ENCODE data around the gene SPESP1. TPM values are rescaled to one million over a fixed set of nuclear protein-coding genes. Genes with fewer than 3 reads are reported as not detected.

SPESP1 gene
- total and polyA plus RNA-seq, 9 of the 15 experiments (the other 6 are each of a cell fraction or from before 2014, with no cell fraction given), result not detected

- in situ Hi-C loops (cut with MboI), result no loop called here
- BruUV-seq (replicated peaks), result no TSS peak
- TF ChIP-seq CEBPG (CRISPR knock-in tag; IDR thresholded peaks at IDR 0.05) (no peak), CEBPG (tag; conservative IDR thresholded peaks at IDR 0.05 in 1 of 2, IDR thresholded peaks at IDR 0.05 in 1 of 2) (no peak), MED1 (CRISPR knock-in tag; IDR thresholded peaks at IDR 0.05; ENCODE audit: borderline replicate concordance) (no peak), E4F1 (CRISPR knock-in tag; IDR thresholded peaks at IDR 0.05; ENCODE audit: borderline replicate concordance) (no peak), MTA2 (IDR thresholded peaks at IDR 0.05; ENCODE audit: low read depth) (no peak), ZNF408 (CRISPR knock-in tag; IDR thresholded peaks at IDR 0.05; ENCODE audit: low read depth) (no peak), ZFP91 (CRISPR knock-in tag; IDR thresholded peaks at IDR 0.05) (no peak), ZNF764 (CRISPR knock-in tag; IDR thresholded peaks at IDR 0.05; ENCODE audit: low read depth) (no peak), PTBP1 (IDR thresholded peaks at IDR 0.05; ENCODE audit: low read depth, low read length) (no peak), HDAC1 (IDR thresholded peaks at IDR 0.05) (no peak), IFI16 (CRISPR knock-in tag; IDR thresholded peaks at IDR 0.05) (no peak), RB1 (IDR thresholded peaks at IDR 0.05; ENCODE audit: low read depth) (no peak), ESRRA (IDR thresholded peaks at IDR 0.05; ENCODE audit: borderline replicate concordance, low read depth) (no peak), ZBTB12 (CRISPR knock-in tag; IDR thresholded peaks at IDR 0.05) (no peak), E2F6 (IDR thresholded peaks at IDR 0.05; ENCODE audit: borderline replicate concordance in 1 of 2, extremely low read depth in 1 of 2, insufficient read depth in 1 of 2, insufficient read length in 1 of 2, low read depth in 1 of 2, low read length in 1 of 2, poor library complexity in 1 of 2, severe bottlenecking in 1 of 2) (no peak), NFRKB (IDR thresholded peaks at IDR 0.05; ENCODE audit: low read depth) (no peak), JUNB (CRISPR knock-in tag; conservative IDR thresholded peaks at IDR 0.05) (no peak), CGGBP1 (CRISPR knock-in tag; IDR thresholded peaks at IDR 0.05) (no peak)
Observed at GRCh38 chr15:68896178-68896577, 34.1 kb upstream of the SPESP1 start.

More at GRCh38 chr15:68896178-68896577, 34.1 kb upstream of the SPESP1 start:
- FAIRE-seq (no peak), ATAC-seq (no peak), DNase-seq (ENCODE audit: extremely low read depth in 1 of 4, low spot score in 3 of 4) (no peak)
- no peak overlapping the region for H2AFZ ChIP-seq (ENCODE audit: low read depth, low read length)
- H4K20me1 ChIP-seq (replicated peaks; ENCODE audit: control insufficient read depth, insufficient read depth, low read length), result no peaks in the 10 kb centered on the region
- intact Hi-C loops (cut with micrococcal nuclease), result no loop called here
- no peak overlapping the region for H3K9ac ChIP-seq (ENCODE audit: insufficient read depth in 1 of 2, low read depth in 2 of 2, low read length in 2 of 2)
- H3K9me1 ChIP-seq (ENCODE audit: control insufficient read depth, insufficient read depth, low read length), result no peaks in the 10 kb centered on the region
- H3K4me2 ChIP-seq (ENCODE audit: insufficient read depth, low read length), result no peak overlapping the region
- no peak overlapping the region for H3K27ac ChIP-seq (ENCODE audit: extremely low read depth, low read depth, low read length)
- no peaks in the 10 kb centered on the region for H3K9me3 ChIP-seq (replicated peaks; ENCODE audit: control insufficient read depth, insufficient read depth, low read depth, low read length)
- H3K36me3 ChIP-seq (ENCODE audit: control insufficient read depth, insufficient read depth, low read length), result no peaks in the 10 kb centered on the region
- no peaks in the 10 kb centered on the region for H3K79me2 ChIP-seq (ENCODE audit: control insufficient read depth, insufficient read depth, low read length)
- H3K27me3 ChIP-seq (ENCODE audit: control insufficient read depth in 2 of 2, insufficient read depth in 2 of 2, low read length in 2 of 2), result peaks cover 10 to 12% of the 10 kb centered on the region in 2 experiments
- ChIA-PET CTCF (ENCODE audit: low intra/inter-chr PET ratio) (no interaction called here), POLR2A (interaction anchor here (0.5 kb wide), 1 partner anchor 330 kb away, joined by 3 read pairs; no protein-coding TSS in a partner anchor)
- H3K4me3 ChIP-seq, result no peak overlapping the region
- H3K4me1 ChIP-seq (replicated peaks in 1 of 2; ENCODE audit: control insufficient read depth in 2 of 2, insufficient read depth in 2 of 2, low read length in 2 of 2), result no peaks in the 10 kb centered on the region

All from K562 (cell line).